Daoy (cell line): ENCODE data around the gene LDLR. TPM values are rescaled to one million over a fixed set of nuclear protein-coding genes. Genes with fewer than 3 reads are reported as not detected.
"Not testable (repeated sequence)": the region's sequence is repeated elsewhere in the genome, so short reads cannot be mapped to it uniquely, and the experiment has no call there.

ENCODE experiments used
- DNase-seq: peaks from one replicate; pipeline ENCODE4 v3.0.0-alpha.2; 2015; ENCODE audit warnings: low read depth
- total RNA-seq: library from RNA; depleted of rRNA; stranded (reverse); fragments of >200 nt; shearing (Covaris generic); gene quantifications from 2 replicates; pipeline ENCODE4 v1.2.3, GENCODE V29; 2014

The LDLR gene
- total RNA-seq, 1 experiment from 2014 or later, result 68.3 TPM

DNA sequence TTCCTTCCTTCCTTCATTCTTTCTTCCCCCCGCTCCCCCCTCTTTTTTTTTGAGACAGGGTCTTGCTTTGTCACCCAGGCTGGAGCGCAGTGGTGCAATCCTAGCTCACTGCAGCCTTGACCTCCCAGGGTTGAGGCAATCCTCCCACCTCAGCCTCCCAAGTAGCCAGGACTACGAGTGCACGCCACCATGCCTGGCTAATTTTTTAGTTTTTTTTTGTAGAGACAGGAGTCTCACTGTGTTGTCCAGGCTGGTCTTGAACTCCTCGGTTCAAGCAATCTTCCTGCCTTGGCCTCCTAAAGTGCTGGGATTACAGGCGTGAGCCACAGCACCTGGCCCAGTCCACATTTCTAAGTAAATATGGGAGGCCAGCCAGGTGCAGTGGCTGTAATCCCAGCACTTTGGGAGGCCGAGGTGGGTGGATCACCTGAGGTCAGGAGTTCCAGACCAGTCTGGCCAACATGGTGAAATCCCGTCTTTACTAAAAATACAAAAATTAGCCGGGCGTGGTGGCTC lies 50.8 kb downstream of the LDLR start:
- DNase-seq, result not testable (repeated sequence)

- no peak for DNase-seq
These were observed 51.6 kb downstream of the LDLR start for GRCh38 chr19:11140896-11141295.

DNA sequence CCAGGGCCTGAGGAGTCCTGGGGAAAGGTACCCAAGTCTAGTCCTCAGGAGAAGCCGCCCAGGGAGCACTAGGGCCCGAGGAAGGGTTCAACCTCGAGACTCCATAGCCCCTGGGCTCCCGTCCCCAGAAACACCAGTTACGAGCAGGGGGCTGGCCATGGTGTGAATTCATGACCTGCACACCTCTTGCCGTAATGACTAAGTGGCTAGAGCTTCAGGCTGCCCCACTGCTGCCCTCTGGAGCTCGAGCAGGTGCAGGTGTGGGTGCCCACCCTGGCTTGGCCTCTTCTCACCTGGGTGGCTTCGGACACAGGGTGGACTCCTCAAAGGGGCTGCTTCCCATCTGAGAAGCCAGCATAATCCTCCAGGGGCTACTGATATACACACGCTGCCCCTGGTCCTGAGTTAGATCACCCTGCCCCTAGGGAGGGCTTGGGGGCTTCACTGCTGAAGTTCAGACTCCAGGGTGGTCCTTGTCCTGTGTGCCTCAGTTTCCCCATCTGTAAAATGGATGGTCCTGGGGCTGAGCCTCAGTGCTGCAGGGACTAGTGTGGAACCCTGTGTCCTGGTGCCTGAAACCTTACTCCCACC lies 52.8 kb downstream of the LDLR start:
- peak; percentile 26 for DNase-seq

DNA sequence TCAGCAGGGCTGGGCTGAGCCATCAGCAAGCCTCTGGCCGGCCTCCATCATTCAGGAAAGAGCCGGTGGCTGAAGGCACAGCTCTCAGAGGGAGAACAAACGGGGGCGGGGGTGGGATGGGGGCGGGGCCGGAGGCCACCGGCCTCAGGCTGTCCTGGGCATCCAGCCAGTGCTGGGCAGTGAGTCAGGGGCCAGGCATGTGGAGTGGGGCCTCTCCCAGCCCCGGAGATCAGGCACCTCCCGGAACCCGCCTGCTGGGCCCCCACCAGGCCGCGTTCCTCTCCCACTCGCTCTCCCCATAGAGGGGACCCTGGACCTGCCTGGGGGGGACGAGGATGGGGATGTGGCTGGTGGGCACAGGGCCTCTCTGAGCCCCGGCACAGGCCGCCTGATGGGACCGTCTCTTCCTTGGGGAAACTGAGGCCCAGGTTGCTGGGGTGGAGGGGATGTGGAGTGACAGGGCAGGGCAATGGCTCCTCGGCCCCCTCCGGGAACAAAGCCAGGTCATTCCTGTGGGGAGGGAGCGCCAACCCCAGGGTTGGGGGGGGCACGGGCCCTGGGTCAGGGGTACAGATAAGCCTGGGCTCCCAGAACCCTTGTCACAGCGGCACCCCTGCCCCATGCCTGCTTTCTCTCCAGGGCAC lies 53.4 kb downstream of the LDLR start:
- peak; percentile 98 for DNase-seq

- DNase-seq, result no peak
These were observed 56.3 kb downstream of the LDLR start for GRCh38 chr19:11145536-11145924.

DNA sequence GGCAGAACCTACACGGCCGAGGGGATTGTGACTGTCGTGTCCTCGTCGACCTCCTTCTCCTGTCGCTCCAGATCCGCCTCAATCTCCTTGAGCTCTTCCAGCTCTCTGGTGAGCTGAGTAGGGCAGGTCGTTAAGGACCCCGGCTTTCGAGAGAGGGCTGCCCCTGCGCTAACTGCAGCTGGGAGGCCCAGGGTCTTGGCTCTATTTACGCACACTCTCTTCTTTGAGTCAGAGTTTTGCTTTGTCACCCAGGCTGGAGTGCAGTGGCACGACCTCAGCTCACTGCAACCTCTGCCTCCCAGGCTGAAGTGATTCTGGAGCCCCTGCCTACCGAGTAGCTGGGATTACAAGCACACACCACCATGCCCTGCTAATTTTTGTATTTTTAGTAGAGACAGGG lies 58.7 kb downstream of the LDLR start:
- DNase-seq, result no peak

- DNase-seq, result no peak
These were observed 61.9 kb downstream of the LDLR start for GRCh38 chr19:11151181-11151580.

DNA sequence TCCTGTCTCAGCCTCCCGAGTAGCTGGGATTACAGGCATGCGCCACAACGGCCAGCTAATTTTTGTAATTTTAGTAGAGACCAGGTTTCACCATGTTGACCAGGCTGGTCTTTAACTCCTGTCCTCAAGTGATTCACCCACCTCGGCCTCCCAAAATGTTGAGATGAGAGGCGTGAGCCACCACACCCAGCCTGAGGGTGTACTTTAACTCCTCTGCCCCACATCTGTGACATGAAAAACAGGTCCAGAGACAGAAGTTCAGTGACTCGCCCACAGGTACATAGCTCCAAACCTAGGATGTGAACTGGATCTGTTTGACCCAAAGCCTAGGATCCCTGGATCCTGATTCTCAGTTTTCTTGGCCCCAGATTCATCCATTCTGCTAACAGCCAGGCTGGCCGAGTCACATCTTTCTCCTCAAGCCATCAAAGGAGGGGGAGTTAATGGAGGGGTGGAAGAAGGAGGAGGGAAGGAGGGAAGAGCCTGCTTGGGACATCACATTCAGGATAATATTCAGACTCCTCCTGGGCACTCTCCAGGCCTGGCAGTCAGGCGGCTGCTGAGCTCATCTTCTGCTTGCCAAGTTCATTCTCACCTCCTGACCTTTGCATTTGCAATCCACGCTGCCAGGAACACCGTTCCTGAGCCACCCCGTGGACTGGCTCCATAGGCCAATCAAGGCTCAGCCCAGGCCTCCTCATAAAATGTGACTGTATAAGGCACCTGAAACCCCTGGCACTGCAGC lies 63.2 kb downstream of the LDLR start:
- DNase-seq, result no peak

GRCh38 chr19:11154683-11155047 lies 65.4 kb downstream of the LDLR start:
- no peak for DNase-seq

GRCh38 chr19:11155373-11156120 lies 66.3 kb downstream of the LDLR start, which contains the start of gene SPC24:
SPC24 (minus strand) TSS chr19:11155782; CDS start chr19:11155776, 6 bp downstream.
- DNase-seq, result peak; percentile 99

GRCh38 chr19:11159598-11160439 lies 70.6 kb downstream of the LDLR start:
- no peak for DNase-seq

- not testable (repeated sequence) for DNase-seq
These were observed 71.1 kb downstream of the LDLR start for GRCh38 chr19:11160440-11160768.

DNA sequence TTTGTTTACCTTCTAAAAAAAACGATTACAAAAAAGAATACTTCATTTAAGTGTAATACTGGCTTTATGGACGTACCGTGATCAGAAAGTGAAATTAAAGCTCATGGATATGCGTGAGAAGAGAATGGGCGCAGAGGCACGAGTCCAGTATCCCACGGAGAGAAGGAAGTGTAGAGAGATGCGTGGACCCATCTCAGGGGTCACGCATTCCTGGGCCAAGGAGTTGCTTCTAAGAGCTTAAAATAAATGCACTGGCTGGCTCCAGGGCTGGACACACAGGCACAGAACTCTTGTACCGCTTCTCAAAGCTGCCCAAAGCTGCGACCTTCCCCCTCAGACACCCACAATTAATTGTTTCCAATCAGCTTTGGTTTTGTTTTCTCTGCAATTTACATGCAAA lies 75.0 kb downstream of the LDLR start:
- no peak for DNase-seq

DNA sequence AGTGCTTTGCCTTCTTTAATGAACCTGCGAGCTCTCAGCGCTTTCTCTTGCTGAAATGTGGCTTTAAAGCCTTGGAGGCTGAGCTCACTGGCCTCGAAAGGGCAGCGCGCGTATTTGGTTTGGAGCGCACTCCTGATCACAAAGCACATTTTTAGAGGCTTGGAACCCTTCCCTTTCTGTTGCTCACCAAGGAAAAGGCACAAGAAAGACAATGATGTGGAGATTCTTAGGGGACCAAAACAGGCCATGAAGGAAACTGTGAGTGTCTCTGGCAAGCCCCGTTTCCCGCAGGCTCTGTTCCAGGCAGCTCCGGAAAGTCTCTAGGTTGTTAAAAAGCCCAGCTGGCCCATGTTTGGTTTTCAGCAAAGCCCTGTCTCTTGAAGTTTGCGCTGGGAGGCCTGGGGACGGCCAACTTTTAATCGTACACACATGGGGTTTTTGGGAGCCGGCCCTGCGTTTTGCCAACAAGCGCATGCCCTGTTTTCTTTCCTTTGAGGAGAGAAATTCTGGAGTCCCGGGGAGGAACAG lies 75.7 kb downstream of the LDLR start:
- DNase-seq, result no peak

DNA sequence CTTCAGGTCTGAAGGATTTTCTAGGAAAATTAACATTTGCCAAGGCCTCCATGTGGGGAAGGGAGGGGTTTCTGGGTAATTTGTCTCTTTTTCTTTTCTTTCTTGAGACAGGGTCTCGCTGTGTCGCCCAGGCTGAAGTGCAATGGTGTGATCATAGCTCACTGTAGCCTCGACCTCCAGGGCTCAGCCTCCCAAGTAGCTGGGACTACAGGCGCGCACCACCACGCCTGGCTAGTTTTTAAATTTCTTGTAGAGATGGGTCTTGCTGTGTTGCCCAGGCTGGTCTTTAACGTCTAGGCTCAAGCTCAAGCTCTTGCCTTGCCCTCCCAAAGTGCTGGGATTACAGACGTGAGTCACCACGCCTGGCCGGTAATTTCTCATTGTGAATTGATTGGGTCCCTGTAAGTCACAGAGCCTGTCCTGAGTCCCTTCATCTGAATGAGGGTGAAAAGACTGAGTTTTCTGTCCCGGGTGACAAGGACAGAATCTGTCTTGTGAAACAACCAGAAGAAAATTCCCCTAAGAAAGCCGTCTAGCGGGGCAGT lies 76.3 kb downstream of the LDLR start:
- DNase-seq, result no peak

DNA sequence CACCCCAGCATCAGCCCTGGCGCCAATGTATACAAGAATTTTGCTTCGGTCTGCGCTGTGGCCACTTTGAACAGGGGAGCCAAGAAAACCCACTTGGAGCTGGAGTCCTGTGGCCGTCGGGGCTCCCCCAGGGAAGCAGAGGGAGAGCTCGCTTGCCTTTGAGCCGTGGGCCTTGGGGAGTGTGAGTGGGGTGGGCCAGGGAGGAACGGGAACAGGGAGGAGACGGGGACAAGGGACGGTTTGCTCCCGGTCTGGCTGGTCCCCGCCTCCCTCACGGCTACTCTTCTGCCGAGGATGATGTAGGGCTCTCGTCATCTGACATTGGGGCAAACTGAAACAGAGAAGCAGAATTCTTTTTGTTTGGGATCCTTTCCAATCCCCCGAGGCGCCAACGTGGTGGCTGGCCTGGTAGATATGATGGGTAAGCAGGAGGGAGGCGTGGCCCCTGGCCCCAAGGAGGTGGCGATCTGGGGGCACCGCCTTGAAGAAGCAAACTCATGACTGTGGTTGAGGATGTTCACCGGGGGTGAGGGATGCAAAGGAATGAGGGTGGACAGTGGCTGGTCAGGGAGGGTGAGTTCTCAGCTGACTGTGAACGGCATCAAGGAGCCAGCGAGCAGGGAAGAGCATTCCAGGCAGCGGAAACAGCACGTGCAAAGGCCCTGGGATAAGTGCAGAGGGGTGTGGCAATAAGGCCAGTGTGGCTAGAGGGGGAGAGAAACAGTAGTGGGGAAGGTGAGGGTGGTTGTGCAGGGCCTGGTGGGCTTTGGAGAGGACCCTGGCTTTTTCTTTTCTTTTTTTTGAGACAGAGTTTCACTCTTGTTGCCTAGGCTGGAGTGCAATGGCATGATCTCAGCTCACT lies 77.2 kb downstream of the LDLR start:
- DNase-seq, result no peak

DNA sequence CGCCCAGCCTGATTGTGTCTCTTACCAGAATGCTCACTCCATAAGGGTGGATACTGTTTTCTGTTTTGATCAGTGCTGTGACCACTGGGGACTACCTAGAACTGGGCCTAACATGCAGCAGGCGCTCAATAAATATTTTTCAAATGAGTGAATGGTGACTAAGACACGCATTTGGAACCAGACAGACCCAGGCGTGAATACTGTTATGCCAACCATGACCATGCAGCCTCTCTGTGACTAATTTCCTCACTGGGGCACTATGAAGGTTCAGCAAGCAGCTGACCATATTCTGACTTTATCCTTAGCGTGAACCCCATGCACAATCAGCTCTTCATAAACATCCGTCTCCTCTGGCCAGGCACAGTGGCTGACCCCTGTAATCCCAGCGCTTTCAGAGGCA lies 79.3 kb downstream of the LDLR start:
- DNase-seq, result peak; percentile 92

GRCh38 chr19:11169896-11170678 lies 80.8 kb downstream of the LDLR start:
- DNase-seq, result no peak

GRCh38 chr19:11171144-11171543 lies 81.9 kb downstream of the LDLR start:
- DNase-seq, result no peak
